WTC11 (cell line): ENCODE measurements around the gene IGFN1. TPM values are rescaled to one million over a fixed set of nuclear protein-coding genes. Genes with fewer than 3 reads are reported as not detected.
"Not testable (repeated sequence)": the region's sequence is repeated elsewhere in the genome, so short reads cannot be mapped to it uniquely, and the experiment has no call there.

Experiments
- ATAC-seq: fragments of 200-7000 bp; cut with Tn5 transposase; 2 replicates; pipeline ENCODE4 v1.10.0; 2021; ENCODE audit warnings: mild to moderate bottlenecking, moderate library complexity
- CTCF ChIA-PET: fragments of 300-600 bp; sonication (Branson Sonifier 250); formaldehyde crosslinking; loops from one replicate; lab custom pipeline; 2021; ENCODE audit warnings: antibody characterized with exemption; lab: Charles Lee
- POLR2A ChIA-PET: fragments of 350-600 bp; sonication (Branson Sonifier 250); formaldehyde crosslinking; loops from one replicate; lab custom pipeline; 2021; ENCODE audit warnings: antibody characterized with exemption; lab: Charles Lee
- DNase-seq: peaks from one replicate; pipeline ENCODE4 v3.0.0; 2021; ENCODE audit warnings: low spot score
- H3K27ac Mint-ChIP-seq: 2 replicates; pipeline ENCODE4 v1.8.0; 2021; ENCODE audit warnings: mixed read lengths
- H3K27me3 Mint-ChIP-seq: 2 replicates; pipeline ENCODE4 v1.8.0; 2021; ENCODE audit warnings: low read depth, mild to moderate bottlenecking, moderate library complexity, mixed read lengths
- H3K36me3 Mint-ChIP-seq: 2 replicates; pipeline ENCODE4 v1.8.0; 2021; ENCODE audit warnings: mixed read lengths
- H3K4me1 Mint-ChIP-seq: 2 replicates; pipeline ENCODE4 v1.8.0; 2022; ENCODE audit warnings: mixed read lengths
- H3K4me3 Mint-ChIP-seq: 2 replicates; pipeline ENCODE4 v1.8.0; 2021; ENCODE audit warnings: mild to moderate bottlenecking, moderate library complexity, mixed read lengths
- H3K9me3 Mint-ChIP-seq: 2 replicates; pipeline ENCODE4 v1.8.0; 2021; ENCODE audit warnings: mixed read lengths
- AR ChIP-seq: fragments of 250-450 bp; sonication (Bioruptor Pico); IDR thresholded peaks from 2 replicates; pipeline ENCODE4 v1.9.0; 2021; ENCODE audit warnings: mild to moderate bottlenecking
- ATF6 ChIP-seq: sonication (generic); formaldehyde crosslinking; IDR thresholded peaks from 2 replicates; pipeline ENCODE4 v1.8.1; 2023; ENCODE audit warnings: mild to moderate bottlenecking, missing genetic modification reagents
- STAT6 ChIP-seq: sonication (generic); formaldehyde crosslinking; conservative IDR thresholded peaks from 2 replicates; pipeline ENCODE4 v1.8.1; 2023; ENCODE audit warnings: mild to moderate bottlenecking, low read depth, missing genetic modification reagents, moderate library complexity
- TCF7 ChIP-seq: sonication (generic); formaldehyde crosslinking; IDR thresholded peaks from 2 replicates; pipeline ENCODE4 v1.8.0; 2022; ENCODE audit warnings: mild to moderate bottlenecking, low read depth, missing genetic modification reagents, moderate library complexity
- ZNF219 ChIP-seq: sonication (generic); formaldehyde crosslinking; IDR thresholded peaks from 2 replicates; pipeline ENCODE4 v1.8.0; 2023; ENCODE audit warnings: missing genetic modification reagents, mild to moderate bottlenecking, borderline replicate concordance
- ZNF416 ChIP-seq: fragments of 250-450 bp; sonication (Bioruptor Pico); IDR thresholded peaks from 2 replicates; pipeline ENCODE4 v1.9.0; 2021; ENCODE audit warnings: mild to moderate bottlenecking, inconsistent platforms
- total RNA-seq: library from RNA; stranded (reverse); gene quantifications from 3 replicates; pipeline ENCODE4 v1.2.3, GENCODE V29; 2021
- TF ChIP-seq, protein P1 (sequence below): sonication (generic); formaldehyde crosslinking; IDR thresholded peaks from 2 replicates; pipeline ENCODE4 v1.8.0; 2023; ENCODE audit warnings: mild to moderate bottlenecking, missing genetic modification reagents
- TF ChIP-seq, protein P2 (sequence below): sonication (generic); formaldehyde crosslinking; IDR thresholded peaks from 2 replicates; pipeline ENCODE4 v1.8.0; 2022; ENCODE audit warnings: mild to moderate bottlenecking, missing genetic modification reagents
- TF ChIP-seq, protein P3 (sequence below): sonication (generic); formaldehyde crosslinking; IDR thresholded peaks from 2 replicates; pipeline ENCODE4 v1.8.1; 2023; ENCODE audit warnings: mild to moderate bottlenecking, moderate library complexity, missing genetic modification reagents
- TF ChIP-seq, protein P4 (sequence below): fragments of 200-600 bp; IDR thresholded peaks from 2 replicates; pipeline ENCODE4 v1.8.0; 2022; ENCODE audit warnings: antibody characterized with exemption

Gene IGFN1
- total RNA-seq, 1 experiment from 2014 or later: 0.11 TPM

DNA sequence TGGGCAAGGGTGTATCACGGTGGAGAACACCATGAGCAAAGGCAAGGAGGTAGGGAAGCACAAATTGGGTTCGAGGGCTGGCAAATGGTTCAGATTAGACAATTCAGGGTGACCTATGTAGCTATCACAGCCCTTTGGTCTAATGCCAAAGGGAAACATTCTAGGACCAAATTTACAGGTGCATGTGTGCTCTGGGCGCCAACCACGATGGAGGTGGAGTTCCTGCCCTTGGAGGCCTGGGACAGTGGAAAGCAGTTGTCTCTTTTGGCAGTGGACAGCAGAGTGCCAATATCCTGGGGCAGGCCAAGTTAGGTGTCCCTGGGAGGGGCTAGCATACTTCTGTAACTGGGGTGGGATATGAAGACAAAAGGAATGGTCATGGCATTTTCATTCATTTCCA is 40.1 kb downstream of the IGFN1 start (continued):
- TF ChIP-seq, protein P1, sequence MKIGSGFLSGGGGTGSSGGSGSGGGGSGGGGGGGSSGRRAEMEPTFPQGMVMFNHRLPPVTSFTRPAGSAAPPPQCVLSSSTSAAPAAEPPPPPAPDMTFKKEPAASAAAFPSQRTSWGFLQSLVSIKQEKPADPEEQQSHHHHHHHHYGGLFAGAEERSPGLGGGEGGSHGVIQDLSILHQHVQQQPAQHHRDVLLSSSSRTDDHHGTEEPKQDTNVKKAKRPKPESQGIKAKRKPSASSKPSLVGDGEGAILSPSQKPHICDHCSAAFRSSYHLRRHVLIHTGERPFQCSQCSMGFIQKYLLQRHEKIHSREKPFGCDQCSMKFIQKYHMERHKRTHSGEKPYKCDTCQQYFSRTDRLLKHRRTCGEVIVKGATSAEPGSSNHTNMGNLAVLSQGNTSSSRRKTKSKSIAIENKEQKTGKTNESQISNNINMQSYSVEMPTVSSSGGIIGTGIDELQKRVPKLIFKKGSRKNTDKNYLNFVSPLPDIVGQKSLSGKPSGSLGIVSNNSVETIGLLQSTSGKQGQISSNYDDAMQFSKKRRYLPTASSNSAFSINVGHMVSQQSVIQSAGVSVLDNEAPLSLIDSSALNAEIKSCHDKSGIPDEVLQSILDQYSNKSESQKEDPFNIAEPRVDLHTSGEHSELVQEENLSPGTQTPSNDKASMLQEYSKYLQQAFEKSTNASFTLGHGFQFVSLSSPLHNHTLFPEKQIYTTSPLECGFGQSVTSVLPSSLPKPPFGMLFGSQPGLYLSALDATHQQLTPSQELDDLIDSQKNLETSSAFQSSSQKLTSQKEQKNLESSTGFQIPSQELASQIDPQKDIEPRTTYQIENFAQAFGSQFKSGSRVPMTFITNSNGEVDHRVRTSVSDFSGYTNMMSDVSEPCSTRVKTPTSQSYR (CRISPR knock-in tag): no peak
- TF ChIP-seq ZNF416 (no peak), TCF7 (CRISPR knock-in tag) (no peak), ZNF219 (CRISPR knock-in tag) (no peak), ATF6 (CRISPR knock-in tag) (no peak), STAT6 (no peak), AR (CRISPR knock-in tag) (no peak)
- TF ChIP-seq, protein P2, sequence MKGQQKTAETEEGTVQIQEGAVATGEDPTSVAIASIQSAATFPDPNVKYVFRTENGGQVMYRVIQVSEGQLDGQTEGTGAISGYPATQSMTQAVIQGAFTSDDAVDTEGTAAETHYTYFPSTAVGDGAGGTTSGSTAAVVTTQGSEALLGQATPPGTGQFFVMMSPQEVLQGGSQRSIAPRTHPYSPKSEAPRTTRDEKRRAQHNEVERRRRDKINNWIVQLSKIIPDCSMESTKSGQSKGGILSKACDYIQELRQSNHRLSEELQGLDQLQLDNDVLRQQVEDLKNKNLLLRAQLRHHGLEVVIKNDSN (CRISPR knock-in tag): no peak
- TF ChIP-seq, protein P3, sequence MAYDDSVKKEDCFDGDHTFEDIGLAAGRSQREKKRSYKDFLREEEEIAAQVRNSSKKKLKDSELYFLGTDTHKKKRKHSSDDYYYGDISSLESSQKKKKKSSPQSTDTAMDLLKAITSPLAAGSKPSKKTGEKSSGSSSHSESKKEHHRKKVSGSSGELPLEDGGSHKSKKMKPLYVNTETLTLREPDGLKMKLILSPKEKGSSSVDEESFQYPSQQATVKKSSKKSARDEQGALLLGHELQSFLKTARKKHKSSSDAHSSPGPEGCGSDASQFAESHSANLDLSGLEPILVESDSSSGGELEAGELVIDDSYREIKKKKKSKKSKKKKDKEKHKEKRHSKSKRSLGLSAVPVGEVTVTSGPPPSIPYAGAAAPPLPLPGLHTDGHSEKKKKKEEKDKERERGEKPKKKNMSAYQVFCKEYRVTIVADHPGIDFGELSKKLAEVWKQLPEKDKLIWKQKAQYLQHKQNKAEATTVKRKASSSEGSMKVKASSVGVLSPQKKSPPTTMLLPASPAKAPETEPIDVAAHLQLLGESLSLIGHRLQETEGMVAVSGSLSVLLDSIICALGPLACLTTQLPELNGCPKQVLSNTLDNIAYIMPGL: no peak
- TF ChIP-seq, protein P4, sequence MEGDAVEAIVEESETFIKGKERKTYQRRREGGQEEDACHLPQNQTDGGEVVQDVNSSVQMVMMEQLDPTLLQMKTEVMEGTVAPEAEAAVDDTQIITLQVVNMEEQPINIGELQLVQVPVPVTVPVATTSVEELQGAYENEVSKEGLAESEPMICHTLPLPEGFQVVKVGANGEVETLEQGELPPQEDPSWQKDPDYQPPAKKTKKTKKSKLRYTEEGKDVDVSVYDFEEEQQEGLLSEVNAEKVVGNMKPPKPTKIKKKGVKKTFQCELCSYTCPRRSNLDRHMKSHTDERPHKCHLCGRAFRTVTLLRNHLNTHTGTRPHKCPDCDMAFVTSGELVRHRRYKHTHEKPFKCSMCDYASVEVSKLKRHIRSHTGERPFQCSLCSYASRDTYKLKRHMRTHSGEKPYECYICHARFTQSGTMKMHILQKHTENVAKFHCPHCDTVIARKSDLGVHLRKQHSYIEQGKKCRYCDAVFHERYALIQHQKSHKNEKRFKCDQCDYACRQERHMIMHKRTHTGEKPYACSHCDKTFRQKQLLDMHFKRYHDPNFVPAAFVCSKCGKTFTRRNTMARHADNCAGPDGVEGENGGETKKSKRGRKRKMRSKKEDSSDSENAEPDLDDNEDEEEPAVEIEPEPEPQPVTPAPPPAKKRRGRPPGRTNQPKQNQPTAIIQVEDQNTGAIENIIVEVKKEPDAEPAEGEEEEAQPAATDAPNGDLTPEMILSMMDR: no peak

DNA sequence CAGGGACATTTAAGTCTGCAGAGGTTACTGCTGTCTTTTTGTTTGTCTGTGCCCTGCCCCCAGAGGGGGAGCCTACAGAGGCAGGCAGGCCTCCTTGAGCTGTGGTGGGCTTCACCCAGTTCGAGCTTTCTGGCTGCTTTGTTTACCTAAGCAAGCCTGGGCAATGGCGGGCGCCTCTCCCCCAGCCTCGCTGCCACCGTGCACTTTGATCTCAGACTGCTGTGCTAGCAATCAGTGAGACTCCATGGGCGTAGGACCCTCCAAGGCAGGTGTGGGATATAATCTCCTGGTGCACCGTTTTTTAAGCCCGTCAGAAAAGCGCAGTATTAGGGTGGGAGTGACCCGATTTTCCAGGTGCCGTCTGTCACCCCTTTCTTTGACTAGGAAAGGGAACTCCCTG is 49.0 kb downstream of the IGFN1 start:
- POLR2A ChIA-PET, H3K4me1 Mint-ChIP-seq, H3K4me3 Mint-ChIP-seq, H3K27ac Mint-ChIP-seq, CTCF ChIA-PET, DNase-seq, ATAC-seq: not testable (repeated sequence)
- Mint-ChIP-seq H3K9me3 (peaks cover 19% of the 10 kb centered on the region), H3K27me3 (peaks cover 19% of the 10 kb centered on the region), H3K36me3 (peaks cover 13% of the 10 kb centered on the region)
